ENCODE measurements around the gene KCP.

Gene KCP

DNA sequence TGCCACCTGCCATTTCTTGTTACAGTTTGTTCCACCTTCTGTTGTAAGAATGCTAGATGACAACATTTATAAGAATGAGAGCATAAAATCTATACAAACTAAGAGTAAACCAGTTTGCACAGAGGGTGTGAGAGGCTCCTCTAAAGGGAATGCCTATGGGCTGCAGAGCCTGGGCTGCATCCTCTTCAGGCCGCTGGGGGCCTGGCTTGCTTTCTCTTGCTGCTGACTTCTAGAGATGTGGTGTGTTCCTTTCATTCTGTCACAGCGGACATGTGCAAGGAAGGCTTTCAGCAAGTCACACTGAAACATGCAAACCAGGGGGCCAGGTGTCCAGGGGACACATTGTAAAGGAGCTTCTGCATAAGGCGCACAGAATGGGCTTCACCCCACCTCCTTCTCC, 55.0 kb downstream of the KCP start:
- H3K4me1 ChIP-seq (ENCODE audit: low read length): peaks cover 16% of the 10 kb centered on the region
- H4K20me1 ChIP-seq (ENCODE audit: insufficient read depth, low read length): no peaks in the 10 kb centered on the region
- no peak overlapping the region for H3K9ac ChIP-seq (ENCODE audit: low read length)
- 0 out of 2 replicates have a peak, but pooled peaks cover 4% of the 10 kb centered on the region for H3F3A ChIP-seq (ENCODE audit: insufficient read depth, low read length)
- no peak for TF ChIP-seq EZH2 (optimal IDR thresholded peaks at IDR 0.05; ENCODE audit: low read depth, low read length)
- TF ChIP-seq, protein P1, sequence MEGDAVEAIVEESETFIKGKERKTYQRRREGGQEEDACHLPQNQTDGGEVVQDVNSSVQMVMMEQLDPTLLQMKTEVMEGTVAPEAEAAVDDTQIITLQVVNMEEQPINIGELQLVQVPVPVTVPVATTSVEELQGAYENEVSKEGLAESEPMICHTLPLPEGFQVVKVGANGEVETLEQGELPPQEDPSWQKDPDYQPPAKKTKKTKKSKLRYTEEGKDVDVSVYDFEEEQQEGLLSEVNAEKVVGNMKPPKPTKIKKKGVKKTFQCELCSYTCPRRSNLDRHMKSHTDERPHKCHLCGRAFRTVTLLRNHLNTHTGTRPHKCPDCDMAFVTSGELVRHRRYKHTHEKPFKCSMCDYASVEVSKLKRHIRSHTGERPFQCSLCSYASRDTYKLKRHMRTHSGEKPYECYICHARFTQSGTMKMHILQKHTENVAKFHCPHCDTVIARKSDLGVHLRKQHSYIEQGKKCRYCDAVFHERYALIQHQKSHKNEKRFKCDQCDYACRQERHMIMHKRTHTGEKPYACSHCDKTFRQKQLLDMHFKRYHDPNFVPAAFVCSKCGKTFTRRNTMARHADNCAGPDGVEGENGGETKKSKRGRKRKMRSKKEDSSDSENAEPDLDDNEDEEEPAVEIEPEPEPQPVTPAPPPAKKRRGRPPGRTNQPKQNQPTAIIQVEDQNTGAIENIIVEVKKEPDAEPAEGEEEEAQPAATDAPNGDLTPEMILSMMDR (IDR thresholded peaks at IDR 0.05; ENCODE audit: low read length): 0 out of 2 replicates have a peak, but pooled peaks have one; percentile 14
- no peak overlapping the region for H3K27ac ChIP-seq (ENCODE audit: low read length)
- no peaks in the 10 kb centered on the region for H3K79me2 ChIP-seq (ENCODE audit: low read length)
- no peaks in the 10 kb centered on the region for H3K36me3 ChIP-seq (replicated peaks; ENCODE audit: insufficient read depth, low read length)
- no peak overlapping the region for H2AFZ ChIP-seq (ENCODE audit: low read length)
- H3K27me3 ChIP-seq (replicated peaks; ENCODE audit: insufficient read depth, low read length): peaks cover 47% of the 10 kb centered on the region
- DNase-seq: no peak
- no peaks in the 10 kb centered on the region for H3K9me2 ChIP-seq (replicated peaks; ENCODE audit: insufficient read depth, low read length)
- H3K9me3 ChIP-seq (replicated peaks; ENCODE audit: insufficient read depth, low read length): no peaks in the 10 kb centered on the region
- no peak overlapping the region for H3K4me3 ChIP-seq (ENCODE audit: low read length)
- no peak overlapping the region for H3K4me2 ChIP-seq (ENCODE audit: low read depth, low read length)

DNA sequence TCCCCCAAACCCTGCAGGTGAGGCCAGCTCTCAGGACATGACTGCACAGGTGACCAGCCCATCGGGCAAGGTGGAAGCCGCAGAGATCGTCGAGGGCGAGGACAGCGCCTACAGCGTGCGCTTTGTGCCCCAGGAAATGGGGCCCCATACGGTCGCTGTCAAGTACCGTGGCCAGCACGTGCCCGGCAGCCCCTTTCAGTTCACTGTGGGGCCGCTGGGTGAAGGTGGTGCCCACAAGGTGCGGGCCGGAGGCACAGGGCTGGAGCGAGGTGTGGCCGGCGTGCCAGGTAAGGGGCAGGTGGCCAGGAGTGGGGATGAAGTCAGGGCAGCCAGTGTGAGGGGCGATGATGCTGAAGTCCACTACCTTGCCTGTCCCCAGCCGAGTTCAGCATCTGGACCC, 56.1 kb downstream of the KCP start:
- peaks cover 4% of the 10 kb centered on the region for H3K4me1 ChIP-seq (ENCODE audit: low read length)
- no peaks in the 10 kb centered on the region for H4K20me1 ChIP-seq (ENCODE audit: insufficient read depth, low read length)
- 0 out of 2 replicates have a peak, but pooled peaks cover under 1% of the 10 kb centered on the region for H3F3A ChIP-seq (ENCODE audit: insufficient read depth, low read length)
- H3K36me3 ChIP-seq (replicated peaks; ENCODE audit: insufficient read depth, low read length): no peaks in the 10 kb centered on the region
- H3K9me2 ChIP-seq (replicated peaks; ENCODE audit: insufficient read depth, low read length): no peaks in the 10 kb centered on the region
- no peak overlapping the region for H3K4me2 ChIP-seq (ENCODE audit: low read depth, low read length)
- no peak for DNase-seq
- H3K79me2 ChIP-seq (ENCODE audit: low read length): no peaks in the 10 kb centered on the region
- no peak overlapping the region for H3K4me3 ChIP-seq (ENCODE audit: low read length)
- H3K9ac ChIP-seq (ENCODE audit: low read length): no peak overlapping the region
- H2AFZ ChIP-seq (ENCODE audit: low read length): no peak overlapping the region
- H3K27ac ChIP-seq (ENCODE audit: low read length): no peak overlapping the region
- H3K9me3 ChIP-seq (replicated peaks; ENCODE audit: insufficient read depth, low read length): no peaks in the 10 kb centered on the region
- no peak for TF ChIP-seq EZH2 (optimal IDR thresholded peaks at IDR 0.05; ENCODE audit: low read depth, low read length)
- peaks cover 58% of the 10 kb centered on the region for H3K27me3 ChIP-seq (replicated peaks; ENCODE audit: insufficient read depth, low read length)

DNA sequence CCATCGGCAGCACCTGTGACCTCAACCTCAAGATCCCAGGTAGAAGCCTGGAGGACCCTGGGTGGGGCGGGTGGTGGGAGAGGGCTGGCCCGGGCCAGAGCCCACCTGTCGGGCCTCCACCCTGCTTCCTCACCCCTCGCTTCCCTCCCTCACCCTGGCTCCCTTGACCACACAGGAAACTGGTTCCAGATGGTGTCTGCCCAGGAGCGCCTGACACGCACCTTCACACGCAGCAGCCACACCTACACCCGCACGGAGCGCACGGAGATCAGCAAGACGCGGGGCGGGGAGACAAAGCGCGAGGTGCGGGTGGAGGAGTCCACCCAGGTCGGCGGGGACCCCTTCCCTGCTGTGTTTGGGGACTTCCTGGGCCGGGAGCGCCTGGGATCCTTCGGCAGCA, 56.7 kb downstream of the KCP start:
- Histone ChIP-seq H3K27ac (ENCODE audit: low read length) (no peak overlapping the region), H3K9me2 (replicated peaks; ENCODE audit: insufficient read depth, low read length) (no peaks in the 10 kb centered on the region), H3K36me3 (replicated peaks; ENCODE audit: insufficient read depth, low read length) (no peaks in the 10 kb centered on the region), H3K9ac (ENCODE audit: low read length) (no peak overlapping the region), H2AFZ (ENCODE audit: low read length) (no peak overlapping the region), H3K9me3 (replicated peaks; ENCODE audit: insufficient read depth, low read length) (no peaks in the 10 kb centered on the region), H3K4me3 (ENCODE audit: low read length) (no peak overlapping the region), H3K4me2 (ENCODE audit: low read depth, low read length) (no peak overlapping the region), H3K4me1 (ENCODE audit: low read length) (no peaks in the 10 kb centered on the region), H4K20me1 (ENCODE audit: insufficient read depth, low read length) (no peaks in the 10 kb centered on the region), H3K79me2 (ENCODE audit: low read length) (no peaks in the 10 kb centered on the region), H3F3A (ENCODE audit: insufficient read depth, low read length) (no peaks in the 10 kb centered on the region), H3K27me3 (replicated peaks; ENCODE audit: insufficient read depth, low read length) (peaks cover 62% of the 10 kb centered on the region)
- DNase-seq: no peak
- TF ChIP-seq EZH2 (optimal IDR thresholded peaks at IDR 0.05; ENCODE audit: low read depth, low read length): no peak
- TF ChIP-seq EZH2phosphoT487 (IDR thresholded peaks at IDR 0.05; ENCODE audit: low read length): no peak
- TF ChIP-seq, protein P1 (IDR thresholded peaks at IDR 0.05; ENCODE audit: low read length): no peak

DNA sequence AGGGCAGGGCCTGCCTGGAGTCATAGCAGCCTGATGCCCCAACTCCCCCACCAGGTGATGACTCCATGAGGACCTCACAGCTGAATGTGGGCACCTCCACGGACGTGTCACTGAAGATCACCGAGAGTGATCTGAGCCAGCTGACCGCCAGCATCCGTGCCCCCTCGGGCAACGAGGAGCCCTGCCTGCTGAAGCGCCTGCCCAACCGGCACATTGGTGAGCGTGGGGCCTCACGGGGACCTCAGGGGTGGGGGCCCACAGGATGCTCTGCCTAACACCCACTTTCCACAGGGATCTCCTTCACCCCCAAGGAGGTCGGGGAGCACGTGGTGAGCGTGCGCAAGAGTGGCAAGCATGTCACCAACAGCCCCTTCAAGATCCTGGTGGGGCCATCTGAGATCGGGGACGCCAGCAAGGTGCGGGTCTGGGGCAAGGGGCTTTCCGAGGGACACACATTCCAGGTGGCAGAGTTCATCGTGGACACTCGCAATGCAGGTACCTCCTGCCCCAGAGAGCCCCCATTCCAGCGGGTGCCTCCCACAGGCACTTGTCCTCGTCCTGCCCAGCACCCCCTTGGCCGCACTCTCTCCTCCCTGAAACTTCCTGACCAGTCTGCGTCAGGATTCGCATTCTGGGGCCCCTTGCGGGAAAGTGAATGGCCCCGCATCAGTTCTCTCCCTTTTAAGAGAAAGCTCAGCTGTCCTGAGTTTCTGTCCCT, 57.8 kb downstream of the KCP start:
- Histone ChIP-seq H3K4me1 (ENCODE audit: low read length) (no peaks in the 10 kb centered on the region), H3K79me2 (ENCODE audit: low read length) (no peaks in the 10 kb centered on the region), H3K27me3 (replicated peaks; ENCODE audit: insufficient read depth, low read length) (peaks cover 69% of the 10 kb centered on the region), H3F3A (ENCODE audit: insufficient read depth, low read length) (no peaks in the 10 kb centered on the region), H2AFZ (ENCODE audit: low read length) (no peak overlapping the region), H3K9me2 (replicated peaks; ENCODE audit: insufficient read depth, low read length) (no peaks in the 10 kb centered on the region), H3K9ac (ENCODE audit: low read length) (no peak overlapping the region), H3K27ac (ENCODE audit: low read length) (no peak overlapping the region), H3K36me3 (replicated peaks; ENCODE audit: insufficient read depth, low read length) (no peaks in the 10 kb centered on the region), H3K4me2 (ENCODE audit: low read depth, low read length) (no peak overlapping the region), H3K4me3 (ENCODE audit: low read length) (no peak overlapping the region), H3K9me3 (replicated peaks; ENCODE audit: insufficient read depth, low read length) (no peaks in the 10 kb centered on the region), H4K20me1 (ENCODE audit: insufficient read depth, low read length) (no peaks in the 10 kb centered on the region)
- TF ChIP-seq EZH2 (optimal IDR thresholded peaks at IDR 0.05; ENCODE audit: low read depth, low read length) (no peak), EZH2phosphoT487 (IDR thresholded peaks at IDR 0.05; ENCODE audit: low read length) (no peak)
- TF ChIP-seq, protein P1 (IDR thresholded peaks at IDR 0.05; ENCODE audit: low read length): no peak
- DNase-seq: no peak

Data from MM.1S (cell line).